ENCODE measurements around the gene COA8. TPM values are rescaled to one million over a fixed set of nuclear protein-coding genes. Genes with fewer than 3 reads are reported as not detected.

Gene COA8
- polyA plus RNA-seq, 1 of the 3 experiments (the other 2 are of a cell fraction), result 25.2 TPM

- H3F3A ChIP-seq (replicated peaks; ENCODE audit: insufficient read depth), result peaks cover 13% of the 10 kb centered on the region
- WGBS (ENCODE audit: low lambda C conversion rate), result 95% methylated on average over 21 of the region's 28 CpGs
- no peaks in the 10 kb centered on the region for H4K20me1 ChIP-seq (ENCODE audit: insufficient read depth)
- H3K27ac ChIP-seq (ENCODE audit: low read depth in 2 of 2, low read length in 1 of 2), result no peak overlapping the region
- no peaks in the 10 kb centered on the region for H3K79me2 ChIP-seq (ENCODE audit: insufficient read depth)
- no peaks in the 10 kb centered on the region for H3K9me2 ChIP-seq
- TF ChIP-seq RAD21 (IDR thresholded peaks at IDR 0.05; ENCODE audit: low read length), result no peak
- TF ChIP-seq FOXM1 (IDR thresholded peaks at IDR 0.05; ENCODE audit: low read depth), result no peak
- TF ChIP-seq POLR2AphosphoS5 (IDR thresholded peaks at IDR 0.05; ENCODE audit: low read depth, low read length), result peak; percentile 39
- ChIA-PET POLR2A (interaction anchor here (0.8 kb wide), 1 partner anchor 17 kb away, joined by 5 read pairs; the partner anchor contains the start of gene CKB), CTCF (interaction anchor here (0.8 to 6.5 kb wide), 7 partner anchors 8 to 39 kb away, joined by 3 to 72 read pairs (median 3); partner anchors contain the start of genes CKB and TRMT61A)
- H3K27me3 ChIP-seq (ENCODE audit: insufficient read depth), result no peaks in the 10 kb centered on the region
- no peak for DNase-seq
- peaks cover 16 to 40% of the 10 kb centered on the region in 2 experiments; a peak in 3 of 4 replicates for H3K4me1 ChIP-seq (ENCODE audit: control insufficient read depth in 1 of 2, insufficient read depth in 2 of 2, low read depth in 1 of 2, low read length in 1 of 2)
- no peak overlapping the region for H3K4me2 ChIP-seq
- no peaks in the 10 kb centered on the region for H3K9me3 ChIP-seq
- peaks cover 0 to 10% of the 10 kb centered on the region in 2 experiments for H3K36me3 ChIP-seq (replicated peaks in 1 of 2; ENCODE audit: control insufficient read depth in 1 of 2, insufficient read depth in 2 of 2, low read length in 1 of 2)
- H2AFZ ChIP-seq (ENCODE audit: low read depth), result no peak overlapping the region
- no peak overlapping the region for H3K9ac ChIP-seq
- H3K4me3 ChIP-seq (ENCODE audit: low read depth in 2 of 2, low read length in 1 of 2), result no peak overlapping the region
Measured at GRCh38 chr14:103539056-103539825, 23.5 kb upstream of the COA8 start.

- H3K9me3 ChIP-seq, result no peaks in the 10 kb centered on the region
- peak overlapping the region; percentile 78 for H3K4me2 ChIP-seq
- peak overlapping the region; percentile 50 to 85; a peak in 3 of 4 replicates for H3K27ac ChIP-seq (ENCODE audit: low read depth in 2 of 2, low read length in 1 of 2)
- CTCF ChIA-PET, result interaction anchor here (2.6 to 6.5 kb wide), 2 partner anchors 21 to 41 kb away, joined by 15 to 72 read pairs; partner anchors contain the start of gene CKB
- peaks cover 16 to 40% of the 10 kb centered on the region in 2 experiments; a peak in 3 of 4 replicates for H3K4me1 ChIP-seq (ENCODE audit: control insufficient read depth in 1 of 2, insufficient read depth in 2 of 2, low read depth in 1 of 2, low read length in 1 of 2)
- peaks cover under 1% of the 10 kb centered on the region; the same call in 1 of the 2 replicates for H4K20me1 ChIP-seq (ENCODE audit: insufficient read depth)
- H2AFZ ChIP-seq (ENCODE audit: low read depth), result no peak overlapping the region
- POLR2A ChIA-PET, result interaction anchor here (0.8 to 3.9 kb wide), 2 partner anchors 10 to 19 kb away, joined by 3 to 19 read pairs; partner anchors contain the start of gene CKB
- H3K36me3 ChIP-seq (replicated peaks in 1 of 2; ENCODE audit: control insufficient read depth in 1 of 2, insufficient read depth in 2 of 2, low read length in 1 of 2), result no peaks in the 10 kb centered on the region
- TF ChIP-seq CTCF (IDR thresholded peaks at IDR 0.05) (no peak), MXI1 (IDR thresholded peaks at IDR 0.05; ENCODE audit: low read depth, low read length) (0 out of 2 replicates have a peak, but pooled peaks have one; percentile 26), SIN3A (IDR thresholded peaks at IDR 0.05; ENCODE audit: borderline replicate concordance, low read depth, low read length) (no peak)
- no peaks in the 10 kb centered on the region for H3K9me2 ChIP-seq
- no peak overlapping the region for H3K4me3 ChIP-seq (ENCODE audit: low read depth in 2 of 2, low read length in 1 of 2)
- peak; percentile 64 for DNase-seq
- H3K79me2 ChIP-seq (ENCODE audit: insufficient read depth), result no peaks in the 10 kb centered on the region
- 63% methylated on average over 7 of the region's 17 CpGs for WGBS (ENCODE audit: low lambda C conversion rate)
- no peaks in the 10 kb centered on the region for H3K27me3 ChIP-seq (ENCODE audit: insufficient read depth)
- peaks cover 13% of the 10 kb centered on the region for H3F3A ChIP-seq (replicated peaks; ENCODE audit: insufficient read depth)
- peak overlapping the region; percentile 60; the same call in 1 of the 2 replicates for H3K9ac ChIP-seq
Measured at GRCh38 chr14:103540821-103541708, 21.7 kb upstream of the COA8 start.
